ENCODE results near the gene ZCCHC14.
"Not testable (repeated sequence)": the region's sequence is repeated elsewhere in the genome, so short reads cannot be mapped to it uniquely, and the experiment has no call there.

ZCCHC14 gene

DNA sequence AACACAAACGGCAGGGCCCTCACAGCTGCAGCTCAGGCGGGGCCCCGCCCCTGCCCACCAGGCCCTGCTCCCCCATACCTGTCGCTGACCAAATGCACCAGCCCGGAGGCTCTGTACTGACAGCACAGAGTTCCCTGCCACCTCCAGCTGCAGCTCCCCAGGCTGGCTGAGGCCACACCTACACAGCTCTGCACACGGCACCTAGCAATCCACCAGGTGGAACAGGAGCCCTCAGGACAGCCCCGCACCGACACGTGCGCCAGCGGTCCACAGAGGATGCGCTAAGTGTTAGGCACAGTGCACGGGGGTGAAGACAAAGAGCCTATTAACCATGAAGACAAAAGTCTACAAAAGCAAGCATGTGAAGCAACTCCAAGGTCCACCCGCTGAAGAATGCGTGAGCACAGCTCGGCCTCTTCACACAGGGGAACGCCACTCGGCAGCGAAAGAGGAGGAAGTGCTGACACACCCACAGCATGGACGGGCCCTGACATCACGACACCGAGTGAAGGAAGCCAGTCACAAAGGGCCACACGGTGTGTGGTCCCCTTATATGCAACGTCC, 5.4 kb downstream of the ZCCHC14 start:
- DNase-seq (ENCODE audit: low read depth in 1 of 2, low spot score in 1 of 2) = peak; percentile 27 to 53
- Histone ChIP-seq H3K27me3 (ENCODE audit: insufficient read depth, poor library complexity, severe bottlenecking) (no peaks in the 10 kb centered on the region), H3K4me3 (replicated peaks; ENCODE audit: insufficient read depth, low read length) (no peak overlapping the region), H3K27ac (replicated peaks) (no peak overlapping the region)
- TF ChIP-seq REST (IDR thresholded peaks at IDR 0.05; ENCODE audit: insufficient replicate concordance, low read depth) = no peak
- peak; percentile 60; the same call in 1 of the 2 replicates for TF ChIP-seq SPI1 (IDR thresholded peaks at IDR 0.05; ENCODE audit: borderline replicate concordance, low read depth)
- no peak for TF ChIP-seq CTCF (IDR thresholded peaks at IDR 0.05; ENCODE audit: insufficient read depth, low read length)
- TF ChIP-seq POLR2AphosphoS5 (IDR thresholded peaks at IDR 0.05; ENCODE audit: low read depth) = no peak
- no peak for TF ChIP-seq GABPA (IDR thresholded peaks at IDR 0.05; ENCODE audit: low read depth)

DNA sequence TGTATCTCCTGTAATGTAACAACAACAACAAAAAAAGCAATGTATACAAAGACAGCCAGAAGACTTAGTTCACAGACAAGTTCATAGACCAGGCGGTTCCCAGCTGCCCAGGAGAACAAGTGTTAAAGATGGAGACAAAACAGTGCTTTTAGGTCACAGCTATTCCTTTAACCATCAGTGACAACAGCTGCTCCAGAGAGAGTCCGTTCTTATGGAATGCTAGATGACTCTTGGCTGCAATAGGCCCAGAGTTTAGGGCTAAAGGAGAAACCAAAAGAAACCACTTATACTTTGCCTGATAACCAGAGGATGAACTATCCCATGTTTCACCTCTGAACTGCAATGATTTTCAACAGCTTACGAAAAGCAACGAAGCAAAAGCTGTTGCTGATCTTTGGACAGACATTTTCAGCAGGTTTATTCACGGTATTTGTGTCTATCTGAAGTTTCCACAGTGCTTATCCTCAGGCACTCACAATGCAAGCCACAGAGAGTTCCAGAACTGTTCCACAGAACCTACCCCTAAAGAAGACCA, 6.0 kb downstream of the ZCCHC14 start:
- H3K4me3 ChIP-seq (replicated peaks; ENCODE audit: insufficient read depth, low read length) = no peak overlapping the region
- H3K27ac ChIP-seq (replicated peaks) = no peak overlapping the region
- no peak for DNase-seq (ENCODE audit: low read depth in 1 of 2, low spot score in 1 of 2)
- TF ChIP-seq GABPA (IDR thresholded peaks at IDR 0.05; ENCODE audit: low read depth) (no peak), POLR2AphosphoS5 (IDR thresholded peaks at IDR 0.05; ENCODE audit: low read depth) (no peak), REST (IDR thresholded peaks at IDR 0.05; ENCODE audit: insufficient replicate concordance, low read depth) (no peak), SPI1 (IDR thresholded peaks at IDR 0.05; ENCODE audit: borderline replicate concordance, low read depth) (no peak), CTCF (IDR thresholded peaks at IDR 0.05; ENCODE audit: insufficient read depth, low read length) (no peak)
- no peaks in the 10 kb centered on the region for H3K27me3 ChIP-seq (ENCODE audit: insufficient read depth, poor library complexity, severe bottlenecking)

DNA sequence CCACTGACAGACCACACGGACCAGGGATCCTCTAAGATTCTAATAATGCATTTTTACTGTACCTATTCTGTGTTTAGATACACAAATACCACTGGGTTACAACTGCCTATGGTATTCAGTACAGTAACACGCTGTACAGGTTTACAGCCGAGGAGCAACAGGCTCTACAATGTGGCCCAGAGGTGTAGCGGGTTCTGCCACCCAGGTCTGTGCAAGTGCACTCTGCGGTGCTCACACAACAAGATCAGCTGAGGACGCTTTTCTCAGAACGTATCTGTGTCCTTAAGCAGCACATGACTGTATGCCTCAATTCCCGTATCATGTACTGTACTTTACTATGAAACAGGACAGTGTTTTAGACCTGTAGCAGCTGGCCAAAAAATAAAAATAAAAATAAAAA, 6.5 kb downstream of the ZCCHC14 start:
- Histone ChIP-seq H3K27ac (replicated peaks) (no peak overlapping the region), H3K27me3 (ENCODE audit: insufficient read depth, poor library complexity, severe bottlenecking) (no peaks in the 10 kb centered on the region), H3K4me3 (replicated peaks; ENCODE audit: insufficient read depth, low read length) (no peak overlapping the region)
- TF ChIP-seq POLR2AphosphoS5 (IDR thresholded peaks at IDR 0.05; ENCODE audit: low read depth) = no peak
- no peak for TF ChIP-seq SPI1 (IDR thresholded peaks at IDR 0.05; ENCODE audit: borderline replicate concordance, low read depth)
- TF ChIP-seq CTCF (IDR thresholded peaks at IDR 0.05; ENCODE audit: insufficient read depth, low read length) = no peak
- TF ChIP-seq REST (IDR thresholded peaks at IDR 0.05; ENCODE audit: insufficient replicate concordance, low read depth) = no peak
- TF ChIP-seq GABPA (IDR thresholded peaks at IDR 0.05; ENCODE audit: low read depth) = no peak
- no peak for DNase-seq (ENCODE audit: low read depth in 1 of 2, low spot score in 1 of 2)

- H3K27me3 ChIP-seq (ENCODE audit: insufficient read depth, poor library complexity, severe bottlenecking); H3K27ac ChIP-seq (replicated peaks); H3K4me3 ChIP-seq (replicated peaks; ENCODE audit: insufficient read depth, low read length); DNase-seq (ENCODE audit: low read depth in 1 of 2, low spot score in 1 of 2): not testable (repeated sequence)
Measured at GRCh38 chr16:87485792-87486191, 7.0 kb downstream of the ZCCHC14 start.
